IPS-15b (cell line): ENCODE data around the gene BLCAP.
"Not testable (repeated sequence)": the region's sequence is repeated elsewhere in the genome, so short reads cannot be mapped to it uniquely, and the experiment has no call there.

Experiments used
- H3K27me3 ChIP-seq: one replicate; pipeline ENCODE4 v1.6.1; 2013; ENCODE audit warnings: low read length; ENCODE audit not compliant: control insufficient read depth, insufficient read depth
- H3K36me3 ChIP-seq: one replicate; pipeline ENCODE4 v1.6.1; 2013; ENCODE audit warnings: low read length; ENCODE audit not compliant: control insufficient read depth, insufficient read depth
- H3K4me1 ChIP-seq: one replicate; pipeline ENCODE4 v1.6.1; 2013; ENCODE audit warnings: mild to moderate bottlenecking, low read length; ENCODE audit not compliant: control insufficient read depth, insufficient read depth
- H3K4me3 ChIP-seq: one replicate; pipeline ENCODE4 v1.5.1; 2013; ENCODE audit warnings: low read depth, low read length
- H3K9ac ChIP-seq: one replicate; pipeline ENCODE4 v1.6.1; 2013; ENCODE audit warnings: low read depth, mild to moderate bottlenecking, low read length
- H3K9me3 ChIP-seq: one replicate; pipeline ENCODE4 v1.6.1; 2013; ENCODE audit warnings: mild to moderate bottlenecking, low read length; ENCODE audit not compliant: control insufficient read depth, insufficient read depth

Gene BLCAP

GRCh38 chr20:37481610-37482009 lies 46.1 kb downstream of the BLCAP start:
- Histone ChIP-seq H3K36me3 (no peaks in the 10 kb centered on the region), H3K4me3 (no peak overlapping the region), H3K9me3 (peaks cover 4% of the 10 kb centered on the region), H3K27me3 (no peaks in the 10 kb centered on the region), H3K4me1 (no peaks in the 10 kb centered on the region), H3K9ac (no peak overlapping the region)

DNA sequence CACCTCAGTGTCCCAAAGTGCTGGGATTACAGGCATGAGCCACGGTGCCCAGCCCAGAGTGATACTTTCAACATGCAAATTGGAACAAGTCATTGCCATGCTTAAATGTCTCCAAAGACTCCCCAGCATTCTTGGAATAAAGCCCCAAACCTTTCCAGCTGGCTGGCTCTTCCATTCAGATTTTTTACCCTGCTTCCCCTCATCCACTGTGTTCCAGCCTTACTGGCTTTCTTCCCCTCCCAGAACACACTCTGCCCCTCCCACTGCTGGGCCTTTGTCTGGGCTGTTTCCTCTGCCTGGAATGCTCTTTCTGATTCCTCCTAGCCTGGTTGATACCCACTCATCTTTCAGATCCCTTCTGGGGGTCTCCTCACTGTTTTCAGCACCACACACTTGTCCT lies 46.8 kb downstream of the BLCAP start:
- Histone ChIP-seq H3K9ac (no peak overlapping the region), H3K9me3 (peaks cover 4% of the 10 kb centered on the region)

DNA sequence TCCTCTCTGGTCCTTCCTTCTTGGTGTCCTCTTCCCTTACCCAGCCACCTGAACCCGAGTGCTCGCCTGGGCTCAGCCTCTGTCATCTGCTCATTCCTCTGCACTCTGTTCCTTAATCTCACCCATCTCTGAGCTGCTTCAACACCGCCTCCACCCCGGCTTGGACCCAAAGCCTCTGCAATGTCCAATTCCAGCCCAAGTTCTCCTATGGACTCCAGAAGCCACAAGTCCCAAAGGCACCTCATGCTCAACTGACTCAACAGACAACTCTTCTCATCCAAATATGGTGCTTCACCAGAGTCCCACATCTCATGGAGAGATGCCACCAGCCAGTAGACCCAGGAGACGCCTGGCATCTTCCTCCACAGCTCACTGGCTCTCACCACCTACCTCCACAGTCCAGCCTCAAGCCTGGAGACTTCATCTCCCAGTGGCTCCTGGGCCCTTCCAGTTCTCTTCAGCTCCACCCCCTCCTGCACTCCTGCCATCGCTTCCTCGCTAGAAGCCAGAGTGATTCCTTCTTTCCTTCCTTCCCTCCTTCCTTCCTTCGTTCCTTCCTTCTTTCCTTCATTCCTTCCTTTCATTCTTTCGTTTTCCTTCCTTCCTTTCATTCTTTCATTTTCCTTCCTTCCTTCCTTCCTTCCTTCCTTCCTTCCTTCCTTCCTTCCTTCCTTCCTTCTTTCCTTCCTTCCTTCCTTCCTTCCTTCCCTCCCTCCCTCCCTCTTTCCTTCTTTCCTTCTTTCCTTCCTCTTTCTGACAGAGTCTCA lies 47.6 kb downstream of the BLCAP start:
- Histone ChIP-seq H3K9me3 (peaks cover 4% of the 10 kb centered on the region), H3K4me1 (no peaks in the 10 kb centered on the region), H3K4me3 (no peak overlapping the region), H3K9ac (no peak overlapping the region), H3K36me3 (no peaks in the 10 kb centered on the region), H3K27me3 (no peaks in the 10 kb centered on the region)

More for the DNA sequence above, 46.8 kb downstream of the BLCAP start:
- no peak overlapping the region for H3K4me3 ChIP-seq
- no peaks in the 10 kb centered on the region for H3K27me3 ChIP-seq
- no peaks in the 10 kb centered on the region for H3K4me1 ChIP-seq
- H3K36me3 ChIP-seq, result no peaks in the 10 kb centered on the region

DNA sequence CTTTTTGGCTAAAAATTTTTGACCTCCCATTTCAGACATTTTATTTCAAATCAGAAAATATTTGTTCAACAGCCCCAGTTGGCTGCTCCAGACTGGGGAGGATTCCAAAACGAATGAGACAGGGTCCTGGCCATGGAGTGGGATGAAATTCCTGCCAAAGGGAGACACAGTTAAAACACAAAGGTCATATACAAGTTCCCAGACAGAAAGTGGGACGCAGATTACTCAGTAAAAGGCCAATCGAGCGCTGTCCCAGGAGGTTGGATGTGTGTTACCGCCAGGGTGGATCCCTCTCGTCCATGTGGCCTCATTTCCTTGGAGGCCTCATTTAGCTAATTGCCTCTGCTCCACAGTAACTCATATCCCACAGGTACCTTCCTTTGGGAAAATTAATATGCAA lies 48.4 kb downstream of the BLCAP start:
- H3K9me3 ChIP-seq, result peaks cover 4% of the 10 kb centered on the region
- H3K27me3 ChIP-seq, result no peaks in the 10 kb centered on the region

GRCh38 chr20:37477041-37477440 lies 50.6 kb downstream of the BLCAP start:
- Histone ChIP-seq H3K27me3 (no peaks in the 10 kb centered on the region), H3K4me3 (no peak overlapping the region), H3K9ac (no peak overlapping the region), H3K4me1 (no peaks in the 10 kb centered on the region), H3K9me3 (peaks cover 2% of the 10 kb centered on the region), H3K36me3 (no peaks in the 10 kb centered on the region)

More for the DNA sequence above, 48.4 kb downstream of the BLCAP start:
- H3K4me1 ChIP-seq, result no peaks in the 10 kb centered on the region
- H3K36me3 ChIP-seq, result no peaks in the 10 kb centered on the region
- no peak overlapping the region for H3K4me3 ChIP-seq
- H3K9ac ChIP-seq, result no peak overlapping the region

- no peaks in the 10 kb centered on the region for H3K27me3 ChIP-seq
- no peak overlapping the region for H3K9ac ChIP-seq
- no peaks in the 10 kb centered on the region for H3K9me3 ChIP-seq
- H3K4me3 ChIP-seq, result no peak overlapping the region
- H3K4me1 ChIP-seq, result no peaks in the 10 kb centered on the region
- no peaks in the 10 kb centered on the region for H3K36me3 ChIP-seq
Measured at GRCh38 chr20:37475252-37475651, 52.4 kb downstream of the BLCAP start.

GRCh38 chr20:37474386-37474785 lies 53.3 kb downstream of the BLCAP start:
- no peaks in the 10 kb centered on the region for H3K27me3 ChIP-seq
- H3K9me3 ChIP-seq, result no peaks in the 10 kb centered on the region
- H3K9ac ChIP-seq, result no peak overlapping the region
- no peaks in the 10 kb centered on the region for H3K4me1 ChIP-seq
- no peak overlapping the region for H3K4me3 ChIP-seq
- no peaks in the 10 kb centered on the region for H3K36me3 ChIP-seq

DNA sequence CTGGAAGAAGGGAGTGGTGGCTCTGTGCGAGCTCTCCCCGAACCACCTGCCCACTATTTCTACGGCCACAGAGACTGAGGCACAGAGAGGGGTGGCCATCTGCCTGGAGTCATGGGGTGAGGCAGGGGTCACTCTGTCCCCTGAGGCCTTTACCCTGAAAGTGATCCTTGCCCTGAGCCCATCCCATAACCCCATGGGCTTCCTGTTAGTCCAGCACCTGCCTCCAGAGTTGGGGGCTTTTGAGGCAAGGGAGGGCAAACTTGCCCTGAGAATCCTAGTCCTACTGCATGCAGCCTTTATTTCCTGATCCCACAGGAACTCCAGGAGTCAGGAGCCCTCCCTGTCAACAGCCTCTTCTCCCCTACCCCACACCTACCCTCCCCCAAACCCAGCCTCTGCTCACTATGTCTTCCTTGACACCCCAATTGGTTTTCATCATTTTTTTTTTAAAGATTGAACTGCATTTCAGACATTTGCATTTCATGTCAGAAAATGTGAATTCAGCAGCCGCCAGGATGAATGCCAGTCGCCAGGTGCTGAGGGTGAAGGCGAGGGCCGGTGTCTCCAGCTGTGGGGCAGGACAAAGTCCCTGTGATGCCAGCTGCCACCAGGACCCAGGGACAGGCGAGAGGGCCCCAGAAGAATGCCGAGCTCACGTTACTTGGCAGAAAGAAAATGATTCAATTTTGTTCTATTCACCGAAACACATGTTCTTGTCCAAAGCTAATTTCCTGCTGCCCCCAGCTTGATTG lies 54.3 kb downstream of the BLCAP start:
- no peak overlapping the region for H3K9ac ChIP-seq
- H3K27me3 ChIP-seq, result no peaks in the 10 kb centered on the region
- H3K9me3 ChIP-seq, result no peaks in the 10 kb centered on the region
- no peaks in the 10 kb centered on the region for H3K36me3 ChIP-seq
- H3K4me1 ChIP-seq, result no peaks in the 10 kb centered on the region
- H3K4me3 ChIP-seq, result no peak overlapping the region

DNA sequence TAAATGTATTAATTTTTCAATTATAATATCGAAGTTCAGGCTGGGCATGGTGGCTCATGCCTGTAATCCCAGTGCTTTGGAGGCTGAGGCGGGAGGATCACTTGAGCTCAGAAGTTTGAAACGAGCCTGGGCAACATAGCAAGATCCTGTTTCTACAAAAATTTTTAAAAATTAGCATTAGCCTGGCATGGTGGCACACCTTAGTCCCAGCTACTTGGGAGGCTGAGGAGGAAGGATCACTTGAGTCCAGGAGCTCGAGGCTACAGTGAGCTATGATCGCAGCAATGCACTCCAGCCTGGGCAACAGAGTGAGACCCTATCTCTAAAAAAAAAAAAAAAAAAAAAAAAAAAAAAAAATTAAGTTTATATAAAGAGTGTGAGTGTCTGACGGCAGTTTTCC lies 55.2 kb downstream of the BLCAP start:
- not testable (repeated sequence) for H3K36me3 ChIP-seq, H3K4me3 ChIP-seq, H3K4me1 ChIP-seq, H3K9ac ChIP-seq, H3K9me3 ChIP-seq, H3K27me3 ChIP-seq

DNA sequence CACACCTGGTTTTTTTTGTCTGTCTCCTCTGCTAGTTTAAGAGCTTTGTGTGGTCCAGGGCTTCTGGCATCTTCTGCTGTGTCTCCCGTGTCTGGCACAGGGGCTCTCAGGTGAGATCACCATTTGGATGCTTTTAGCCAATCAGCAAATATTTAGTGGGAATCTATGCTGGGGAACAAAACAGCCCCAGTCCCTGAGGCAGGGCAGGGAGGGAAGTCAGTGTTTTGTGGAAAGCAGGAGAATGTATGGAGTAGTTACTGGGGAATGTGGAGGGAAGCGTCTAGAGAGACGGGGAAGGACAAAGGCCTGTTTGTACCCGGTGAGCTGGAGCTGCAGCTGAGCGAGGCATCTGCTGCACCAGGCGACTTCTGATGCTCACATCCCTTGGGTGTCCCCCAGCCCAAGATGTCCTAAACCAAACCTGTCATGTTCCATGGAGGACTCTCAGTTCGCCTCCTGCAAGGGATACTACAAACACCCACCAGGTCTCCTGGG lies 55.9 kb downstream of the BLCAP start:
- Histone ChIP-seq H3K27me3 (no peaks in the 10 kb centered on the region), H3K36me3 (no peaks in the 10 kb centered on the region), H3K4me3 (no peak overlapping the region), H3K9ac (no peak overlapping the region), H3K4me1 (no peaks in the 10 kb centered on the region), H3K9me3 (no peaks in the 10 kb centered on the region)

DNA sequence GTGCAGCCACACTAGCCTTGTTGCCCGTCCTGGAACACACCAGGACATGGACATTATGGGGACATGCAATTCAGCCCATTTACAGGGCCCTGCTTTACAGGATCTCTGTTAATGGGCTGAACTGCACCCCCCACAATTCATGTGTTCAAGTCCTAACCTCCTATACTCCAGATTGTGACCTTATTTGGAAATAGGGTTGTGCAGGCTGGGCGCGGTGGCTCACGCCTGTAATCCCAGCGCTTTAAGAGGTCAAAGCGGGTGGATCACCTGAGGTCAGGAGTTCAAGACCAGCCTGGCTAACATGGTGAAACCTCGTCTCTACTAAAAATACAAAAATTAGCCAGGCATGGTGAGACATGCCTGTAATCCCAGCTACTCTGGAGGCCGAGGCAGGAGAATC lies 57.5 kb downstream of the BLCAP start:
- H3K9me3 ChIP-seq, H3K9ac ChIP-seq, H3K4me1 ChIP-seq, H3K4me3 ChIP-seq, H3K27me3 ChIP-seq, H3K36me3 ChIP-seq: not testable (repeated sequence)

DNA sequence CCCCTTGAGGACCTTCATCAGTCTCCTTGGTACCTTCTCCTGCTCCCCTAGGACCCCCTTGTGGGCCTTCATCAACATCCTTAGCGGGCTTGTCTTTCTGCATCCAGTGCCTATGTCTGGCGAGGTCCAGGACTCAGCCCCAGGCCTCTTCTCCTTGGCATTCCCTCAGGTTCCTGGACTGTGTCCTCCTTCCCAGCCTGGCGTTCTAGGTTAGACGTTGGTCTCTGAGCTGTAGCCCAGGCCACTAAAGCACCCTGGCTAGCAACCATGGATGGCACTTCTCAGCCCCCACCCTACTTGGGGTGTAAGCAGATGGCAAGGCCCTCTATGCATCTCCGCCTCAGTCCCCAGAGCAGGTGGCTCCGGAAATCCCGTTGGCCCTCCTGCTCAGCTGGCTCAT lies 58.1 kb downstream of the BLCAP start:
- H3K27me3 ChIP-seq, result no peaks in the 10 kb centered on the region
- H3K9ac ChIP-seq, result no peak overlapping the region
- H3K4me3 ChIP-seq, result no peak overlapping the region
- H3K9me3 ChIP-seq, result no peaks in the 10 kb centered on the region
- no peaks in the 10 kb centered on the region for H3K4me1 ChIP-seq
- no peaks in the 10 kb centered on the region for H3K36me3 ChIP-seq
